ENCODE measurements around the gene KDELR3.

DNA sequence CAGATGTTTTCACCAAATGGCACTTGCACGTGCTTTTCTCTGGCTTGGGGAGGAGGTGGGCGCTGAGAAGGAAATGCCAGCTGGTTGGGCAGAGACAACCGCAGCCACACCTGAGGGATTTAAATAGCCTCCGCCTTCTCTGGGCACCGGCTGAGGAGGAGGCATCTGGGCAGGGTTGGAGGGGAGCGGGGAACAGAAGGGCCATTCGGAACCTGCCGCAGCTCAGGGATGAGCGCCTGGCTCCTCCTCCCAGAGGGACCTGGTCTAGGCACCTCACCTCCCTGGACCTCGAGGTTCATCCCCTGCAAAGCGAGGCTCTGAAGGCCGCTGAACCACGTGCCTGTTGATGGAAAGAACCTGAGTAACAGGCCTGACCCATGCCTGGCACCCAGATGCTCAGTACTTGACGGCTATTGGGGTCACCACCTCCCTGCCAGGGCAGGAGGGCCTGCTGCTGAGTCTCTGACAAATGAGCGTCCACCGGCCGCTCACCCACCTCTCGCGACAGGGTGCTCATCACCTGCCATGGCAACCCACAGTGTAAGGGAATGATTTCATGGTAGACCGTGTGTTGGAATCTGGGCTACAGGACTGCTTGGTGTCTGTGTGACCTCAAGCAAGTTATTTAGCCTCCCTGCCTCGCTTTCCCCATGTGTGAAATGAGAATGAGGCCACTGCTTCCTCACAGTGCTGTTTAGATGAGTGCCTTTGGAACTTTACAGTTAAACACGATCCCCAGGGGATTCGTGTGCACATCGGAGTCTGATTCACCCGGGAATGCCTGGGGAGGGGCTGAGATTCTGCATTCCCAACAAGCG, 2.0 kb upstream of the KDELR3 start:
- TF ChIP-seq, protein P1, sequence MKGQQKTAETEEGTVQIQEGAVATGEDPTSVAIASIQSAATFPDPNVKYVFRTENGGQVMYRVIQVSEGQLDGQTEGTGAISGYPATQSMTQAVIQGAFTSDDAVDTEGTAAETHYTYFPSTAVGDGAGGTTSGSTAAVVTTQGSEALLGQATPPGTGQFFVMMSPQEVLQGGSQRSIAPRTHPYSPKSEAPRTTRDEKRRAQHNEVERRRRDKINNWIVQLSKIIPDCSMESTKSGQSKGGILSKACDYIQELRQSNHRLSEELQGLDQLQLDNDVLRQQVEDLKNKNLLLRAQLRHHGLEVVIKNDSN (IDR thresholded peaks at IDR 0.05), result no peak
- no peak for TF ChIP-seq EP300 (IDR thresholded peaks at IDR 0.05; ENCODE audit: borderline replicate concordance)
- TF ChIP-seq TAF1 (IDR thresholded peaks at IDR 0.05; ENCODE audit: low read depth), result no peak
- TF ChIP-seq TCF12 (IDR thresholded peaks at IDR 0.05; ENCODE audit: low read depth), result no peak
- TF ChIP-seq, protein P2, sequence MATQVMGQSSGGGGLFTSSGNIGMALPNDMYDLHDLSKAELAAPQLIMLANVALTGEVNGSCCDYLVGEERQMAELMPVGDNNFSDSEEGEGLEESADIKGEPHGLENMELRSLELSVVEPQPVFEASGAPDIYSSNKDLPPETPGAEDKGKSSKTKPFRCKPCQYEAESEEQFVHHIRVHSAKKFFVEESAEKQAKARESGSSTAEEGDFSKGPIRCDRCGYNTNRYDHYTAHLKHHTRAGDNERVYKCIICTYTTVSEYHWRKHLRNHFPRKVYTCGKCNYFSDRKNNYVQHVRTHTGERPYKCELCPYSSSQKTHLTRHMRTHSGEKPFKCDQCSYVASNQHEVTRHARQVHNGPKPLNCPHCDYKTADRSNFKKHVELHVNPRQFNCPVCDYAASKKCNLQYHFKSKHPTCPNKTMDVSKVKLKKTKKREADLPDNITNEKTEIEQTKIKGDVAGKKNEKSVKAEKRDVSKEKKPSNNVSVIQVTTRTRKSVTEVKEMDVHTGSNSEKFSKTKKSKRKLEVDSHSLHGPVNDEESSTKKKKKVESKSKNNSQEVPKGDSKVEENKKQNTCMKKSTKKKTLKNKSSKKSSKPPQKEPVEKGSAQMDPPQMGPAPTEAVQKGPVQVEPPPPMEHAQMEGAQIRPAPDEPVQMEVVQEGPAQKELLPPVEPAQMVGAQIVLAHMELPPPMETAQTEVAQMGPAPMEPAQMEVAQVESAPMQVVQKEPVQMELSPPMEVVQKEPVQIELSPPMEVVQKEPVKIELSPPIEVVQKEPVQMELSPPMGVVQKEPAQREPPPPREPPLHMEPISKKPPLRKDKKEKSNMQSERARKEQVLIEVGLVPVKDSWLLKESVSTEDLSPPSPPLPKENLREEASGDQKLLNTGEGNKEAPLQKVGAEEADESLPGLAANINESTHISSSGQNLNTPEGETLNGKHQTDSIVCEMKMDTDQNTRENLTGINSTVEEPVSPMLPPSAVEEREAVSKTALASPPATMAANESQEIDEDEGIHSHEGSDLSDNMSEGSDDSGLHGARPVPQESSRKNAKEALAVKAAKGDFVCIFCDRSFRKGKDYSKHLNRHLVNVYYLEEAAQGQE (IDR thresholded peaks at IDR 0.05; ENCODE audit: low read depth), result no peak
- no peak for TF ChIP-seq NFIC (IDR thresholded peaks at IDR 0.05)
- TF ChIP-seq FOXM1 (IDR thresholded peaks at IDR 0.05; ENCODE audit: borderline replicate concordance, low read depth), result no peak
- TF ChIP-seq TEAD4 (IDR thresholded peaks at IDR 0.05), result no peak
- no peak for TF ChIP-seq RAD21 (IDR thresholded peaks at IDR 0.05; ENCODE audit: low read depth)
- no peak for TF ChIP-seq CREB1 (IDR thresholded peaks at IDR 0.05; ENCODE audit: low read depth)
- no peak for TF ChIP-seq CEBPB (IDR thresholded peaks at IDR 0.05)

All from Ishikawa (cell line).